K562 (cell line): ENCODE data around the gene PSMB8. TPM values are rescaled to one million over a fixed set of nuclear protein-coding genes. Genes with fewer than 3 reads are reported as not detected.

Experiments
- CBX3 ChIP-seq, 2 experiments: IDR thresholded peaks; 1 replicate in 1 of 2; 2 replicates in 1 of 2; pipeline ENCODE4 v1.6.1; 2012; ENCODE audit warnings: inconsistent platforms in 2 of 2, low read length in 2 of 2, borderline replicate concordance in 1 of 2, control low read depth in 1 of 2
- ELF4 ChIP-seq: fragments of 450-650 bp; formaldehyde crosslinking; IDR thresholded peaks from 2 replicates; pipeline ENCODE4 v1.4.0; 2022; ENCODE audit warnings: missing genetic modification characterization
- ILF3 ChIP-seq: fragments of 450-650 bp; IDR thresholded peaks from 2 replicates; pipeline ENCODE4 v1.6.1; 2018; ENCODE audit warnings: antibody characterized with exemption, mild to moderate bottlenecking, moderate library complexity, borderline replicate concordance
- NCOA1 ChIP-seq: fragments of 450-650 bp; IDR thresholded peaks from 2 replicates; pipeline ENCODE4 v1.6.1; 2016; ENCODE audit warnings: low read depth
- PHF21A ChIP-seq: fragments of 450-650 bp; IDR thresholded peaks from 2 replicates; pipeline ENCODE4 v1.6.1; 2017; ENCODE audit warnings: low read depth, borderline replicate concordance
- RFX7 ChIP-seq: fragments of 250-450 bp; sonication (Bioruptor Pico); IDR thresholded peaks from 2 replicates; pipeline ENCODE4 v1.5.1; 2021; ENCODE audit warnings: mild to moderate bottlenecking
- SP2 ChIP-seq: IDR thresholded peaks from 2 replicates; pipeline ENCODE4 v1.6.1; 2011; ENCODE audit warnings: mild to moderate bottlenecking, low read depth, low read length, moderate library complexity; ENCODE audit not compliant: poor library complexity, severe bottlenecking; ENCODE audit errors: extremely low read depth
- SUPT5H ChIP-seq: fragments of 450-650 bp; IDR thresholded peaks from 2 replicates; pipeline ENCODE4 v1.6.1; 2016
- ZFP36 ChIP-seq: fragments of 150-350 bp; IDR thresholded peaks from 2 replicates; pipeline ENCODE4 v1.6.1; 2018; ENCODE audit warnings: low read length, low read depth; ENCODE audit not compliant: partially characterized antibody
- ZNF282 ChIP-seq: sonication (generic); formaldehyde crosslinking; IDR thresholded peaks from 2 replicates; pipeline ENCODE4 v1.8.1; 2023; ENCODE audit warnings: missing genetic modification reagents
- polyA plus RNA-seq, 8 experiments: library from polyadenylated mRNA; depleted of rRNA in 4 of 8; stranded (reverse) in 5 of 8; unstranded in 3 of 8; fragments of >200 nt; fragmentation: Nextera tagmentation in 2 of 8; fragmentation: Illumina TruSeq in 1 of 8; extraction: Ambion mirVana in 2 of 8; extraction: Trizol in 1 of 8; gene quantifications; 2 replicates each; pipeline versions ENCODE4 v1.2.1 to v1.2.3, GENCODE V29; 2011 to 2014; ENCODE audit warnings: inconsistent platforms in 1 of 8, missing spikeins in 1 of 8
- total RNA-seq, 7 experiments: library from RNA; depleted of rRNA in 6 of 7; stranded (reverse); fragments of >200 nt in 6 of 7; fragmentation: Illumina TruSeq in 2 of 7; extraction: Trizol in 2 of 7; gene quantifications; 2 replicates each; pipeline versions ENCODE4 v1.2.1 to v1.2.3, GENCODE V29; 2011 to 2021; ENCODE audit warnings: low replicate concordance in 1 of 7
- TF ChIP-seq, protein P1 (sequence below), 2 experiments: fragments of 450-650 bp in 1 of 2; sonication (generic) in 1 of 2; formaldehyde crosslinking in 1 of 2; IDR thresholded peaks; 2 replicates each; pipeline versions ENCODE4 v1.7.1 to v1.9.0; 2016 to 2022; ENCODE audit warnings: inconsistent platforms in 1 of 2, mild to moderate bottlenecking in 1 of 2, missing genetic modification reagents in 1 of 2
- TF ChIP-seq, protein P2 (sequence below): fragments of 200-800 bp; sonication (Bioruptor generic); IDR thresholded peaks from 2 replicates; pipeline ENCODE4 v1.6.1; 2017; ENCODE audit warnings: missing genetic modification characterization, missing compliant biosample characterization
- TF ChIP-seq, protein P3 (sequence below): sonication (generic); formaldehyde crosslinking; IDR thresholded peaks from 2 replicates; pipeline ENCODE4 v1.8.0; 2022; ENCODE audit warnings: mild to moderate bottlenecking, missing genetic modification reagents, borderline replicate concordance

Gene PSMB8
- total and polyA plus RNA-seq, 9 of the 15 experiments (the other 6 are each of a cell fraction or from before 2014, with no cell fraction given) = 0.71 to 4.0 (median 2.4) TPM

DNA sequence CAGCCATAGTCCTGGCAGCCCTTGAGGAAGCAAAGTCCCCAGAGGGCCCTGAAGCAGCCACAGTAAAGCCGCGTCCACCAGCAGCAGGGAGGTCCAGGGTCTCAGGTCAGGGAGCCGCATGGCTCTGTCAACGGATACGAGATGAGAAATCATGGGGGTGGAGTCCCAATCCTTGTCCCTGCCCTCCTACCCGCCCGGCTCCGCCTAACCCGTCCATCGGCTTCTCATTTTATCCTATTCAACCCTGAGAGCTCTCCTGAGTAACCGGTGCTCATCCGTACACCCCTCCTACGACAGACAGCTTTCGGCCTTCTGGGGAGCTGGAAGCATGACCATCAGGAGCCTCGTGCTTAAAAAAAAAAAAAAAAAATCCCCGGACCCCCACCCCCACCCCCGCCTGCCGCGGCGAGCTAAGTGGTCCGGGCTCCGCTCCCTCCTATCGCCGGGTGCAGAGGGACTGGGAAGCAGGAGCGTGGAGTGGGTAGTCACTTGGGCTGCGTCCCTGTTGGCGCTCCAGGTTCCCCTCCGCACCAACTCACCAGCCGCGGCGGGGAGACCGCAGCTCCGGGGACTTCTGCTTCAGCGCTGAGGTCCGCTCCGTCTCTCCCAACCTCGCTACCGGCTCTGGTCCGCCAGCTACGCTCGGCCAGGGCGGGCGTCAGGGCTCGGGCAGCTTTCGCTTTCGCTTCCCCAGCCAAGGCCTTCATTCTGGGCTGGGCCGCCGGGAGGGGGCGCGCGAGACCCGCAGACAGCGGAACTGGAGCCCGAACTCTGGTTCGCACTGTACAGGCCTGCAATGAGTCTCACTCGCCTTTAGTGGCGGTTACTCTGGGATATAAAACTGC, 5.5 kb downstream of the PSMB8 start, which contains the start of gene TAP2 (continued):
- TF ChIP-seq, protein P1, sequence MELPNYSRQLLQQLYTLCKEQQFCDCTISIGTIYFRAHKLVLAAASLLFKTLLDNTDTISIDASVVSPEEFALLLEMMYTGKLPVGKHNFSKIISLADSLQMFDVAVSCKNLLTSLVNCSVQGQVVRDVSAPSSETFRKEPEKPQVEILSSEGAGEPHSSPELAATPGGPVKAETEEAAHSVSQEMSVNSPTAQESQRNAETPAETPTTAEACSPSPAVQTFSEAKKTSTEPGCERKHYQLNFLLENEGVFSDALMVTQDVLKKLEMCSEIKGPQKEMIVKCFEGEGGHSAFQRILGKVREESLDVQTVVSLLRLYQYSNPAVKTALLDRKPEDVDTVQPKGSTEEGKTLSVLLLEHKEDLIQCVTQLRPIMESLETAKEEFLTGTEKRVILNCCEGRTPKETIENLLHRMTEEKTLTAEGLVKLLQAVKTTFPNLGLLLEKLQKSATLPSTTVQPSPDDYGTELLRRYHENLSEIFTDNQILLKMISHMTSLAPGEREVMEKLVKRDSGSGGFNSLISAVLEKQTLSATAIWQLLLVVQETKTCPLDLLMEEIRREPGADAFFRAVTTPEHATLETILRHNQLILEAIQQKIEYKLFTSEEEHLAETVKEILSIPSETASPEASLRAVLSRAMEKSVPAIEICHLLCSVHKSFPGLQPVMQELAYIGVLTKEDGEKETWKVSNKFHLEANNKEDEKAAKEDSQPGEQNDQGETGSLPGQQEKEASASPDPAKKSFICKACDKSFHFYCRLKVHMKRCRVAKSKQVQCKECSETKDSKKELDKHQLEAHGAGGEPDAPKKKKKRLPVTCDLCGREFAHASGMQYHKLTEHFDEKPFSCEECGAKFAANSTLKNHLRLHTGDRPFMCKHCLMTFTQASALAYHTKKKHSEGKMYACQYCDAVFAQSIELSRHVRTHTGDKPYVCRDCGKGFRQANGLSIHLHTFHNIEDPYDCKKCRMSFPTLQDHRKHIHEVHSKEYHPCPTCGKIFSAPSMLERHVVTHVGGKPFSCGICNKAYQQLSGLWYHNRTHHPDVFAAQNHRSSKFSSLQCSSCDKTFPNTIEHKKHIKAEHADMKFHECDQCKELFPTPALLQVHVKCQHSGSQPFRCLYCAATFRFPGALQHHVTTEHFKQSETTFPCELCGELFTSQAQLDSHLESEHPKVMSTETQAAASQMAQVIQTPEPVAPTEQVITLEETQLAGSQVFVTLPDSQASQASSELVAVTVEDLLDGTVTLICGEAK (IDR thresholded peaks at IDR 0.05) = peak; percentile 80
- TF ChIP-seq, protein P1 (CRISPR knock-in tag; IDR thresholded peaks at IDR 0.05) = 0 out of 2 replicates have a peak, but pooled peaks have one; percentile 46
- peak; percentile 65; the same call in 1 of the 2 replicates for TF ChIP-seq NCOA1
- peak; percentile 65; the same call in 1 of the 2 replicates for TF ChIP-seq SUPT5H
- no peak for TF ChIP-seq ILF3
- TF ChIP-seq SP2 = no peak
- no peak for TF ChIP-seq ELF4 (CRISPR knock-in tag)
- TF ChIP-seq PHF21A = 0 out of 2 replicates have a peak, but pooled peaks have one; percentile 40
- no peak for TF ChIP-seq RFX7
- TF ChIP-seq, protein P2, sequence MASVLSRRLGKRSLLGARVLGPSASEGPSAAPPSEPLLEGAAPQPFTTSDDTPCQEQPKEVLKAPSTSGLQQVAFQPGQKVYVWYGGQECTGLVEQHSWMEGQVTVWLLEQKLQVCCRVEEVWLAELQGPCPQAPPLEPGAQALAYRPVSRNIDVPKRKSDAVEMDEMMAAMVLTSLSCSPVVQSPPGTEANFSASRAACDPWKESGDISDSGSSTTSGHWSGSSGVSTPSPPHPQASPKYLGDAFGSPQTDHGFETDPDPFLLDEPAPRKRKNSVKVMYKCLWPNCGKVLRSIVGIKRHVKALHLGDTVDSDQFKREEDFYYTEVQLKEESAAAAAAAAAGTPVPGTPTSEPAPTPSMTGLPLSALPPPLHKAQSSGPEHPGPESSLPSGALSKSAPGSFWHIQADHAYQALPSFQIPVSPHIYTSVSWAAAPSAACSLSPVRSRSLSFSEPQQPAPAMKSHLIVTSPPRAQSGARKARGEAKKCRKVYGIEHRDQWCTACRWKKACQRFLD (CRISPR knock-in tag) = no peak
- TF ChIP-seq CBX3 (IDR thresholded peaks at IDR 0.05; ENCODE audit: borderline replicate concordance in 1 of 2, low read length in 2 of 2) = 0 out of 3 replicates have a peak, but pooled peaks of 1 of the 2 experiments have one; percentile 21
- no peak for TF ChIP-seq ZNF282 (CRISPR knock-in tag)
- TF ChIP-seq, protein P3, sequence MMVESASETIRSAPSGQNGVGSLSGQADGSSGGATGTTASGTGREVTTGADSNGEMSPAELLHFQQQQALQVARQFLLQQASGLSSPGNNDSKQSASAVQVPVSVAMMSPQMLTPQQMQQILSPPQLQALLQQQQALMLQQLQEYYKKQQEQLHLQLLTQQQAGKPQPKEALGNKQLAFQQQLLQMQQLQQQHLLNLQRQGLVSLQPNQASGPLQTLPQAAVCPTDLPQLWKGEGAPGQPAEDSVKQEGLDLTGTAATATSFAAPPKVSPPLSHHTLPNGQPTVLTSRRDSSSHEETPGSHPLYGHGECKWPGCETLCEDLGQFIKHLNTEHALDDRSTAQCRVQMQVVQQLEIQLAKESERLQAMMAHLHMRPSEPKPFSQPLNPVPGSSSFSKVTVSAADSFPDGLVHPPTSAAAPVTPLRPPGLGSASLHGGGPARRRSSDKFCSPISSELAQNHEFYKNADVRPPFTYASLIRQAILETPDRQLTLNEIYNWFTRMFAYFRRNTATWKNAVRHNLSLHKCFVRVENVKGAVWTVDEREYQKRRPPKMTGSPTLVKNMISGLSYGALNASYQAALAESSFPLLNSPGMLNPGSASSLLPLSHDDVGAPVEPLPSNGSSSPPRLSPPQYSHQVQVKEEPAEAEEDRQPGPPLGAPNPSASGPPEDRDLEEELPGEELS = no peak
- peak; percentile 30 for TF ChIP-seq ZFP36
